HUES48 (cell line): Measurements from ENCODE around the gene UBAC1.
A peak's percentile ranks its signal among the peaks of the same experiment; 100 is the strongest.

Source experiments
- H3K27ac ChIP-seq: one replicate; pipeline ENCODE4 v1.7.0; 2013; ENCODE audit warnings: low read depth, low read length, inconsistent platforms
- H3K27me3 ChIP-seq: 2 replicates; pipeline ENCODE4 v1.6.1; 2013; ENCODE audit warnings: mild to moderate bottlenecking, low read length; ENCODE audit not compliant: control insufficient read depth, insufficient read depth
- H3K36me3 ChIP-seq: 2 replicates; pipeline ENCODE4 v1.6.1; 2013; ENCODE audit warnings: low read length; ENCODE audit not compliant: control insufficient read depth, insufficient read depth
- H3K4me1 ChIP-seq: 2 replicates; pipeline ENCODE4 v1.6.1; 2013; ENCODE audit warnings: mild to moderate bottlenecking, low read length; ENCODE audit not compliant: control insufficient read depth, insufficient read depth
- H3K4me3 ChIP-seq: 2 replicates; pipeline ENCODE4 v1.5.1; 2013; ENCODE audit warnings: mild to moderate bottlenecking, low read depth, low read length
- H3K9ac ChIP-seq: 2 replicates; pipeline ENCODE4 v1.6.1; 2013; ENCODE audit warnings: mild to moderate bottlenecking, low read depth, low read length, moderate library complexity
- H3K9me3 ChIP-seq: 2 replicates; pipeline ENCODE4 v1.6.1; 2013; ENCODE audit warnings: low read length; ENCODE audit not compliant: control insufficient read depth, insufficient read depth

UBAC1 gene

DNA sequence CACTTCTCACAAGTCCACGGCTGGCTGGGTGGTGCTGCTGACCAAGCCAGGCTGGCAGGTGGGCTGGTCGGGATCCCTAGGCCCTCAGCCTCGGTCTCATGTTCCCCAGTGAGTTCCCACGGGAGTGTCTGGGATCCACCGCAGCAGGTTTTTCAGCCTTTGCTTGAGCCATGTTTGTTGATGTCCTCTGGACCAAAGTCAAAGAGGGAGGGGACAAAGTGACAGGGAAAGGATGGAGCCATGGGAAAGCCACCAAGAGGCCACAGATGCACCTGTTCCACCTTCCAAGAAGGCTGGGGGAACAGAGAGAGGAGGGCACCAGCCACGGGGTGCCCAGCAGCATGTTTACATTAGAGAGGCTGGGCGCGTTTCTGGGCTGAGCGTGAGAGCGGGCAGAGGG, 2.8 kb upstream of the UBAC1 start:
- Histone ChIP-seq H3K27ac (no peak overlapping the region), H3K27me3 (no peaks in the 10 kb centered on the region), H3K36me3 (no peaks in the 10 kb centered on the region), H3K9ac (no peak overlapping the region), H3K4me1 (peaks cover 20% of the 10 kb centered on the region), H3K4me3 (no peak overlapping the region), H3K9me3 (no peaks in the 10 kb centered on the region)

DNA sequence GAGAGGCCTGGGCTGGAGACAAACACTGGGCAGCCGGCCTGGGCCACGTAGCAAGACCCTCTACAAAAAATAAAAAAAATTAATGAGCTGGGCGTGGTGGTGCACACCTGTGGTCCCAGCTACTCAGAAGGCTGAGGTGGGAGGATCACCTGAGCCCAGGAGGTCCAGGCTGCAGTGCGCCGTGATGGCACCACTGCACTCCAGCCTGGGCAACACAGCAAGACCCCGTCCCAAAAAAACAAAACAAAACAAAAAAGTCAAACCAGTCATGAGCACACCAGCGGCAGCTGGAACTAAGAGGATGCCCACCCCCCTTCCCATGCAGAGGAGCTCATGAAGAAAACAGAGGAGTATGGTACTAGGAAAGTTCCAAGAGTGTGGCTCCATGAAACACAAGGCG, 2.2 kb upstream of the UBAC1 start:
- no peak overlapping the region for H3K27ac ChIP-seq
- no peak overlapping the region for H3K4me3 ChIP-seq
- H3K4me1 ChIP-seq: peaks cover 14% of the 10 kb centered on the region
- H3K27me3 ChIP-seq: no peaks in the 10 kb centered on the region
- no peak overlapping the region for H3K9ac ChIP-seq
- H3K9me3 ChIP-seq: no peaks in the 10 kb centered on the region
- H3K36me3 ChIP-seq: 0 out of 2 replicates have a peak, but pooled peaks cover 3% of the 10 kb centered on the region

DNA sequence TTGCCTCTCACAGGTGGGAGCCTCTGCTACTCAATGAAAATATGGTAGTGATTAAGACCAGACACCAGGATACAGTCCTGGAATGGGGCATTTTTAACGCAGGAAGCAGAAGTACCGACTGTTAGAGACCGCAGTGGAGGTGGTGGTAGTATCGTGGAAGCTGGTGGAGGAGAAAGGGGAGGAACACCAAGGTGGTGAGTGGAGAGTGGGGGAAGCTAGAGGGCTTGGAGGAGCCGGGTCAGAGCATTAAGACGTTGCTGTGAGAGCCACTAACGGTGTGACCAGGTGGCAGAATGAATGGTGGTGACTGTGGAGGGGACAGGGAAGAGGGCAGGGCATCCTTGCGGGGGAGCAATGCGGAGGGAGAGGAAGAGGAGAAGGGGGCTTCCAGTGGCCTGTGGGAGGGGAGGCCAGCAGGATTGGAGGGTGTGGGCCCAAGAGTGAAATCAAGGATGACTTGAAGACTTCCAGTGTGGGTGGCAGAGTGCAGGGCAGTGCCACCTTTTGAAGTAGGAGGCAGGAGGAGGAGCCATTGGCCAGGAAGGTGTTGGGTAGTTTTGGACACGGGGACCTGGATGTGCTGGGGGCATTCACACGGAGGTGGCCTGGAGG, 1.6 kb upstream of the UBAC1 start:
- Histone ChIP-seq H3K4me3 (no peak overlapping the region), H3K9ac (no peak overlapping the region), H3K4me1 (peaks cover 10% of the 10 kb centered on the region), H3K27ac (no peak overlapping the region), H3K36me3 (0 out of 2 replicates have a peak, but pooled peaks cover 3% of the 10 kb centered on the region), H3K27me3 (no peaks in the 10 kb centered on the region), H3K9me3 (no peaks in the 10 kb centered on the region)

DNA sequence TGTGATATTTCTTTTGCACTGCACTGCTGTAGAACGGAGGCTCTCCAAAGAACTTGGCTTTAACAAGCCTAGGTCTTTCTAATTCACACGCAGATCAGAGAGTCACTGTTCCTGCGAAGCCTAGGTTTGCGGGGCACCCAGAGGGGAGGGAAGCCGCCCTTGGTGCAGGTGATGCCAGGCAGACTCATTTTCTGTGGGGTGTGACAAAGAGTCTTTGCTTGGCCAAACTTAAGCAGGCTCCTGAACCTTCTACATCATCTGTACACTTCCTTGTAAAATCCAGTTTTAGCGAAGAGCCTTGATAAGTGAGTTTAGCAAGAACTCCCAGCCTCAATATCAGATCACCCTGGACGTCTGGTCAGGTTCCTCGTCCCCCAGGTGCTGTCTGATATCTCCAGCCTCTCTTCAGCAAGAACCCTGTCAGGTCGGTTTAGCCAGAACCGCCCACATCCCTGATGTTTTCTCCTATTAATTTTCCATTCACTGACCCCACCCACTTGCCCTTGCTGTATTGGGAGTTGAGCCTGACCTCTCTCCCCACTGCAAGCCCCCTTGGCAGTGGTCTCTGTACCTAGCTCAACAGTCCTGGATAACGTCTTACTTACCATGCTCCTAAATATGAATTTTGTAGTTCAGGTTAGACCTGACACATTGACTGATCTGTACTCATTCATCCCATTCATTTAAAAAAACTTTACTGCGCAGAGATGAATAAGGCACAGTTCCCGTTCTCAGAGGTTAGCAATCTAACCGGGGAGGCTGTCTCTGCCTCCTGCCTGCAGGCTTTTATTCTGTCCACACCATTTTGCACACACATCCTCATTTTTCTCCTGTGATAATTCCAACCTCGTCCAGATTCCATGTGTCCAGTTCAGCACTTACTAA, 880 bp upstream of the UBAC1 start:
- H3K9ac ChIP-seq: no peak overlapping the region
- peak overlapping the region; percentile 57 for H3K4me3 ChIP-seq
- H3K27me3 ChIP-seq: no peaks in the 10 kb centered on the region
- 0 out of 2 replicates have a peak, but pooled peaks cover 3% of the 10 kb centered on the region for H3K36me3 ChIP-seq
- H3K9me3 ChIP-seq: no peaks in the 10 kb centered on the region
- peaks cover 8% of the 10 kb centered on the region for H3K4me1 ChIP-seq
- H3K27ac ChIP-seq: no peak overlapping the region

DNA sequence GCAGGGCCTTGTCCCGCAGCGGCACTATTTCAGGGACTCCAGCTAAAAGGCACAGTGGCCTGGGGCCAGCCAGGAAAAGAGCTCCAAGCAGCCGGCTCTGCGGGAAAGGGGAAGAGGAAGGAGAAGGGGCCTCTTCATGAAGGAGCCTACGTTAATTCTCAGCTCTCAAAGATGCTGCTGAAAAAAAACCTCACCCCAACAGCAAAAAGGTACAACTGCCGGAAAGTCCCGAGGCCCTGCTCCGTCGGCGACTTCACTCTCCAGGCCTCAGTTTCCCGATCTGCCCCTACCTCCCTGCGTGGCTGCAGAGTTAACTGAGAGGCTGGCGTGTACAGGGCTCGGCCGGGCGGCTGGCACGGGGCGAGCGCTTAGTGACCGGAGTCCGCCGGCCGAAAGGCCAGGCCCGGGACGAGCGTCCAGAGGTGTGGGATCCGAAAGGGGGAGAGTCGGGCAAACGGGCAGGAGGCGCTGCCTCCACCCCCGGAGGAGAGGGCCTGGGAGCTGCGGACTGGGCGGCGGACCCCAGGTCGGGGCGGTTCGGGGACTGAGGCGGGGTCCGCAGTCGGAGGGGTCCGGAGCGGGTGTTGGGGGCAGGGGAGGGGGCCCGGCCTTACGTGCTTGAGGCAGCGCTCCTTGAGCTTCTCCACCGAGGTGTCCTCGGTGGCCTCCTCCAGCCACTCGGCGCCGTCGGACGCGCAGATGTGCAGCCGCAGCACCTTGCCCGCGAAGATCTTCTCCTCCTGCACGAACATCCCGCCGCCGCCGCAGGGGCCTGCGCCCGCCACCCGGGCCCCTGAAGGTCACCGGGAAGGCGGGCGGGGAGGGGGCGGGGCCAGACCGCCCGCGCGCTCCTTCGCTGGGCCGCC, 529 bp downstream of the UBAC1 start:
- Histone ChIP-seq H3K9ac (peak overlapping the region; percentile 37), H3K9me3 (no peaks in the 10 kb centered on the region), H3K4me1 (peaks cover 8% of the 10 kb centered on the region), H3K4me3 (peak overlapping the region; percentile 78), H3K27me3 (no peaks in the 10 kb centered on the region), H3K27ac (peak overlapping the region; percentile 74), H3K36me3 (0 out of 2 replicates have a peak, but pooled peaks cover 3% of the 10 kb centered on the region)

DNA sequence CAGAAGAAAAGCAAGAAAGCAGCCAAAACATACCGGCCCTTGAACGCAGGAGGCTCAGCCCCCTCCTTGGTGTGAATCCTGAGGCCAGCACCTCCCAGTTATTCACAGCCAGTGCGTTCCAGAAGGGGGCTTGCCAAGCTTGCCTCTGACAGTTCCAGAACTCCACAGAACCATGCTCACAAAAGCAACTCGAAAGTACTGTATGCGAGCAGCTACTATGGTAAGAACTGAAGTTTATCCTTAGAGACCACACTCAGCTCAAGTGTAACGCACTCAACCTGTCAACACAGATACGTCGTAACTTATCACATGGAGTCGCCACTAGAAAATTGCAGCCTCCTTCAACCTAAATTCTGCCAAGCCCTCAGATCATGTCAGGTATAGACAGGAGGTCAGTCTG, 1.4 kb downstream of the UBAC1 start:
- Histone ChIP-seq H3K4me1 (peaks cover 8% of the 10 kb centered on the region), H3K9me3 (no peaks in the 10 kb centered on the region), H3K4me3 (peak overlapping the region; percentile 78), H3K9ac (no peak overlapping the region), H3K36me3 (peaks cover 6% of the 10 kb centered on the region), H3K27ac (no peak overlapping the region), H3K27me3 (no peaks in the 10 kb centered on the region)

DNA sequence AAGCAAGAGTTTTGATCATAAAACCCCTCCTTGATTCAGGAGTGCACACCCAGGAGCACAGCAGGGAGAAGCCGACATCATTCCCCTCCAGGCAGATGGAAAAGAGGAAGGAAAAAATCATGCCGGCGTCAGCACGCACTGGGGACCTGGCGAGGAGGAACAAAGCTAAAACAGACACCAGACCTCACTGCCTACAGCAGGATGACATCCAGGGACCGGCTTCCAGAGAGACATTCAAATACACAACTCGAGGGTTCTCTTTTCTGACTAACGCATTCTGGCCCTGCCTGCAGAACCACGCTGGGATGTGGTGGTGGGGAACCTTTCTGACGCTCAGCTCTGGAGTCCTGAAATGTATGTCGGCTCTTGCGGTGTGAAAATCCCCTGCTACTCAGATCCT, 2.7 kb downstream of the UBAC1 start:
- Histone ChIP-seq H3K27ac (no peak overlapping the region), H3K4me3 (no peak overlapping the region), H3K9ac (no peak overlapping the region), H3K9me3 (no peaks in the 10 kb centered on the region), H3K27me3 (no peaks in the 10 kb centered on the region), H3K36me3 (peaks cover 16% of the 10 kb centered on the region), H3K4me1 (peaks cover 8% of the 10 kb centered on the region)

DNA sequence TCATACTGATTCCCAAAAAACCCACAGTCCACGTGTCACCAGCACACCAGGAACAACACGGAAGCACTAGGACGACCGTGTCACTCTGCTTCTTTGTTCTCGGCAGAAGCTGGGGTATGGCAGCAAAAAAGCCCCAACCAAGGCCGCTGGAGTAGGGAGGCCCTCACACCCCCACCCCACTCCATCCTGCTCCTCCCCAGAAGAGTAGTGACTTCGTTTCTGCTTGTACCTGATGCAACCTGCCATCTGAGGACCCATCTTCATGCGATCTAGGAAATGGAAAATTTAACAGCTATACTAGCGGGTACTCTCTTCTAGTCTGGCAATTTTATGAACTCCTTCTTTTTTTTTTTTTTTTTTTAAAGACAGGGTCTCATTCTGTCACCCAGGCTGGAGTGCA, 3.7 kb downstream of the UBAC1 start:
- Histone ChIP-seq H3K9me3 (no peaks in the 10 kb centered on the region), H3K27ac (no peak overlapping the region), H3K4me3 (no peak overlapping the region)

DNA sequence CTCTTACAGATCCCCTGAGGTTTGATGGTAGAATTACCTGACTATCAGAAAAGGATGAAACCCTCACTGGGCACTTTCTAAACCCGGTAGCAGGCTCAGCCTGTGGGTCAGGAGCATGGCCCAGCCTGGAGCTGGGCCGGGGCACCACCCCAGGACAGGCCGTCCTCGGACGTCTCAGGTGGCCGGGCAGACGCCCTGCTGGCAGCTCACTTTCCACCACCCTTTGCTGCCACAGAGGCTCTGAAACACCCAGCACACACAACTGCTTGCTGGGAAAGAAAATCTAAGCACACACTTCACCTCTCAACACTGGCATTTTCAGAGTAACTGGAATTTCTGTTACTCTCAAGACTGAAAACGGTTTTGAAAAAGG, 4.4 kb downstream of the UBAC1 start:
- H3K27me3 ChIP-seq: no peaks in the 10 kb centered on the region
- no peak overlapping the region for H3K27ac ChIP-seq
- no peak overlapping the region for H3K9ac ChIP-seq
- H3K36me3 ChIP-seq: peaks cover 31% of the 10 kb centered on the region
- no peaks in the 10 kb centered on the region for H3K9me3 ChIP-seq
- no peak overlapping the region for H3K4me3 ChIP-seq
- peaks cover 8% of the 10 kb centered on the region for H3K4me1 ChIP-seq

More for the DNA sequence above, 3.7 kb downstream of the UBAC1 start:
- Histone ChIP-seq H3K4me1 (peaks cover 8% of the 10 kb centered on the region), H3K36me3 (peaks cover 25% of the 10 kb centered on the region), H3K9ac (no peak overlapping the region), H3K27me3 (no peaks in the 10 kb centered on the region)

DNA sequence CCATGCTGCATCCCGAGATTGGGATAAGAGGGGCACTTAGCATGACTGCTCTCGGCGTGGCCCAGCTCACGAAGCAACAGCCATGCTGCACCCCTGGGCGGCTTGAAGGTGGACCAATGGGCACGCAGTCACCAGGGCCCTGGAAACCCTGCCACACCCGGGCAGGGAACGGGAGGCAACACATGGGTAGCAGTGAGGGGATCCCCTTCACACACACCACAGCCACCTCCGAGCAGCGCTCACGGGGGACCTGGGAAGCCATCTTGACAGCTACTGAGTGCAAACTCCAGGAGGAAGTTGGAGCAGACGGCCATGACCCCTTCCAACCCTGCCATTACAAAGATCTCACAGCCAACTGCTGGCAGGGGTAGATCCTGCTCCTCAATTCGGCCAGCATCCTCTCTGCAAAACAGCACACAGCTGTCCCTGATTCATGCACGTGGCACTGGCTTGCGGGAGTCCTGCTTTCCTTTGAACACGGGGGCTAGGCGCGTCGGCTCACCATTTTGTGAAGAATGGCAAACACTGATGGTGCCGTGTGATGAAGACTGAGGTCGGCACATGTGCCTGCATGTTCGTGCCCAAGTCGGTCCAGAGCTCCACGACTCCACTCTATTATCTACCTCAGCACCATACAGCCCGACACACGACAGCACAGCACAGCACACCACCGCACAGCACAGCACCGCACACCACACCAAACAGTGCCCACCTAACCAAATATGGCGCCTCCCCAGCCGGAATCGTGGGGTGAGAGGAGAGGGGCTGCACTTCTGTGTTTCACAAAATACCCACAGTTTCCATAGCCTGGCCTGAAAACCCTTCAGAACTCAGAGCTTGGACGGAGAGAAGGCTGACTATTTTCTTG, 5.0 kb downstream of the UBAC1 start:
- no peaks in the 10 kb centered on the region for H3K9me3 ChIP-seq
- peaks cover 32% of the 10 kb centered on the region for H3K36me3 ChIP-seq
- no peak overlapping the region for H3K9ac ChIP-seq
- no peak overlapping the region for H3K27ac ChIP-seq
- H3K4me3 ChIP-seq: no peak overlapping the region
- peaks cover 8% of the 10 kb centered on the region for H3K4me1 ChIP-seq
- H3K27me3 ChIP-seq: no peaks in the 10 kb centered on the region
